GM21737 (cell line): Measurements from ENCODE around the gene SUSD4.
"Not testable (repeated sequence)": the region's sequence is repeated elsewhere in the genome, so short reads cannot be mapped to it uniquely, and the experiment has no call there.

Experiments used
- ATAC-seq: cut with Tn5 transposase; IDR thresholded peaks from one replicate; pipeline ENCODE4 v1.9.1; 2021; ENCODE audit warnings: mild to moderate bottlenecking, moderate library complexity; ENCODE audit not compliant: unreplicated experiment

The SUSD4 gene

GRCh38 chr1:223363856-223364684 is at the start of gene SUSD4:
Gene SUSD4, minus strand, starts transcription at chr1:223364176. Its CDS starts 751 bp downstream, at chr1:223363425.
- ATAC-seq = no peak

- no peak for ATAC-seq
Observed at GRCh38 chr1:223413216-223413615, 49.2 kb upstream of the SUSD4 start.

GRCh38 chr1:223411710-223412109 is 47.7 kb upstream of the SUSD4 start:
- ATAC-seq = no peak

GRCh38 chr1:223411309-223411708 is 47.3 kb upstream of the SUSD4 start:
- ATAC-seq = no peak

GRCh38 chr1:223410036-223410435 is 46.1 kb upstream of the SUSD4 start:
- no peak for ATAC-seq

- no peak for ATAC-seq
Observed at GRCh38 chr1:223405507-223405906, 41.5 kb upstream of the SUSD4 start.

- ATAC-seq = no peak
Observed at GRCh38 chr1:223403184-223403815, 39.3 kb upstream of the SUSD4 start.

- no peak for ATAC-seq
Observed at GRCh38 chr1:223402790-223403142, 38.8 kb upstream of the SUSD4 start.

GRCh38 chr1:223401873-223402789 is 38.2 kb upstream of the SUSD4 start:
- ATAC-seq = no peak

- ATAC-seq = not testable (repeated sequence)
Observed at GRCh38 chr1:223399393-223399792, 35.4 kb upstream of the SUSD4 start.

- no peak for ATAC-seq
Observed at GRCh38 chr1:223394706-223395105, 30.7 kb upstream of the SUSD4 start.

- ATAC-seq = no peak
Observed at GRCh38 chr1:223394242-223394641, 30.3 kb upstream of the SUSD4 start.

GRCh38 chr1:223393275-223394214 is 29.6 kb upstream of the SUSD4 start, which contains the start of gene CCDC185:
Gene CCDC185, plus strand, starts transcription at chr1:223393415. Its CDS starts 61 bp downstream, at chr1:223393476.
- no peak for ATAC-seq

- ATAC-seq = no peak
Observed at GRCh38 chr1:223390618-223391017, 26.6 kb upstream of the SUSD4 start.

- ATAC-seq = no peak
Observed at GRCh38 chr1:223386013-223386412, 22.0 kb upstream of the SUSD4 start.

GRCh38 chr1:223378754-223379153 is 14.8 kb upstream of the SUSD4 start:
- ATAC-seq = no peak

GRCh38 chr1:223374064-223374610 is 10.2 kb upstream of the SUSD4 start:
- no peak for ATAC-seq

GRCh38 chr1:223364685-223365382 is 858 bp upstream of the SUSD4 start:
- ATAC-seq = no peak
